Measurements from ENCODE around the gene NUFIP1.
A peak's percentile ranks its signal among the peaks of the same experiment; 100 is the strongest.
"Not testable (repeated sequence)": the region's sequence is repeated elsewhere in the genome, so short reads cannot be mapped to it uniquely, and the experiment has no call there.

The NUFIP1 gene

DNA sequence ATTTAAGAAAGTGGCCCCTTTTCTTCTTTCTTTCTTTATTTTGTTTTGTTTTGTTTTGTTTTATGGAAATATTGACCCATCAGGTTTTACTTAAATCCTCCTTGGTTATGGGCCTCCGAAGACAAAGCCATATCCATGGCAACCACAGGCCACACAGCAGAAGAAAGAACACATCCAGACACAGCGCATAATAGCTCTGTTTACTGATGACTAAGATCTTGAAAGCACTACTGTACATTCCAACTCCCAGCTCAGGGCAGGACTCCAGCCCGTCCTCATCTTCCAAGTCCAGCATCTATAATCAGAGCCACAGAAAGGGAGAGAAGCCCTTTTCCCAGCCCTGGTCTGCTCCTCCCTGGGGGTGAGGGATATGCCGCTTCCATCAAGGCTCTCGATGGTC lies 84.3 kb downstream of the NUFIP1 start:
- Histone ChIP-seq H3K36me3 (ENCODE audit: control insufficient read depth in 2 of 2, insufficient read depth in 2 of 2, low read length in 2 of 2) (no peaks in the 10 kb centered on the region), H3K9ac (ENCODE audit: low read length in 2 of 2) (peak overlapping the region; percentile 32 to 42), H3K9me3 (ENCODE audit: control insufficient read depth in 2 of 2, low read length in 2 of 2) (no peaks in the 10 kb centered on the region), H3K27me3 (ENCODE audit: control insufficient read depth in 1 of 2, insufficient read depth in 2 of 2, low read length in 2 of 2) (no peaks in the 10 kb centered on the region), H3K27ac (ENCODE audit: low read length) (peak overlapping the region; percentile 94), H3K4me3 (ENCODE audit: low read length in 2 of 2) (peak overlapping the region in 1 of 2 donors; percentile 47), H3K4me1 (ENCODE audit: control insufficient read depth, insufficient read depth, low read length) (peaks cover 49% of the 10 kb centered on the region)

DNA sequence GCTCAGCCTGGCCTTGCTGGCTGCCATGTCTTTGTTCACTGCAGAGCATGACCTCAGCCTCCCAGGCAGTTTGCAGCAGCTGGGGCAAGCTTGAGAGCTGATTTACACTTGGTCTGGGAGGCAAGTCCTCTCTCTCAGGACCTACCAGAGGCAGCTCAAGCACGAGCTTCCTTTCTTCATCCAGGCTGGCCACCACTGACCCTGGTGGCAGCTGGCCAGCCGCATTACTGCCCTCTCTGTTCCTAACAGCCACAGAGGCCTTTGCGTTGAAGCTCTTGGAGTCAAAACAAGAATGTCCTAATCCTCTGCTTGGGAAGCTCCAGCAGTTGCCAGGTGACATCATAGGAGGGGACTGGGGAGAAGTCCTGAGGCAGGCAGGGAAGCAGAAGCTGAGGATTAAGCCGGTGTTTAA lies 85.7 kb downstream of the NUFIP1 start:
- Histone ChIP-seq H3K9ac (ENCODE audit: low read length in 2 of 2) (peak overlapping the region in 1 of 2 donors; percentile 62), H3K4me1 (ENCODE audit: control insufficient read depth, insufficient read depth, low read length) (peaks cover 49% of the 10 kb centered on the region), H3K27me3 (ENCODE audit: control insufficient read depth in 1 of 2, insufficient read depth in 2 of 2, low read length in 2 of 2) (no peaks in the 10 kb centered on the region), H3K27ac (ENCODE audit: low read length) (peak overlapping the region; percentile 94), H3K4me3 (ENCODE audit: low read length in 2 of 2) (peak overlapping the region in 1 of 2 donors; percentile 40), H3K9me3 (ENCODE audit: control insufficient read depth in 2 of 2, low read length in 2 of 2) (no peaks in the 10 kb centered on the region), H3K36me3 (ENCODE audit: control insufficient read depth in 2 of 2, insufficient read depth in 2 of 2, low read length in 2 of 2) (no peaks in the 10 kb centered on the region)

DNA sequence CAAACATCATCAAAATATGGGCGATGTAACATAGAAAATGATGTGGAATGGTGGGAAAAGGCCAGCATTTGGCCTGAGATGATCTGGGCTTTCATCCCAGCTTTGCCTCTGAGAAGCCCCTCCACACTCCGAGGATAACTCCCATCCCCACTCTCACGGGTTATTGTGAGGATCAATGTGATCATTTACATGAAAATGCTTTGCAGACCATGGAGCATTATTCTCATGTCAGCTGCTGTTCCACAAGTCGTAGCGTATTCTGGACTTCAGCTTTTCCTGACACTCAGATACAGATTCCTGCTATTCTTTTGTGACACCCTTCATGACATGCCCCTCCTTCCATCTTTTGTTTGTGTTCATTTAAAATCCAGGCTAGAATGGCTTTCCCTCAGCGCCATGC lies 86.5 kb downstream of the NUFIP1 start:
- H3K4me3 ChIP-seq (ENCODE audit: low read length in 2 of 2): no peak overlapping the region
- H3K36me3 ChIP-seq (ENCODE audit: control insufficient read depth in 2 of 2, insufficient read depth in 2 of 2, low read length in 2 of 2): no peaks in the 10 kb centered on the region
- H3K9ac ChIP-seq (ENCODE audit: low read length in 2 of 2): peak overlapping the region in 1 of 2 donors; percentile 58
- no peaks in the 10 kb centered on the region for H3K9me3 ChIP-seq (ENCODE audit: control insufficient read depth in 2 of 2, low read length in 2 of 2)
- H3K27me3 ChIP-seq (ENCODE audit: control insufficient read depth in 1 of 2, insufficient read depth in 2 of 2, low read length in 2 of 2): no peaks in the 10 kb centered on the region
- peaks cover 49% of the 10 kb centered on the region for H3K4me1 ChIP-seq (ENCODE audit: control insufficient read depth, insufficient read depth, low read length)
- peak overlapping the region; percentile 94 for H3K27ac ChIP-seq (ENCODE audit: low read length)

DNA sequence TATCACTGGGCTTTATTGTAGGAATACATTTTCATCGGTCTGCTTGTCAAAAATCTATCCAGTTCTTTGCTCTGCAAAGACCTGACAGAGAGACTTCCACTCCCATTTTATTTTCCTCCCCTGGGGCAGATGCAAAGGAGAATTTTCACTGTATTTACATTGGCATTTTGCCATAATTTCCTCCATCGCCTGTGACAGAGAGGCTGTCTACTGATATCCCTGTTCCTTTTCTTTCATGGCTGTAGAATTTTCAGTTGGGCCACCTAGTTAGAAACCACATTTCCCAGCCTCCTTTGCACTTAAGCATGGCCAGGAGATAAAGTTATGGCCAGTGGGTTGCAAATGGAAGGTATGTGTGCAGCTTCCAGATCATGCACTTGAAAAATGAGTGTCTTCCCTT lies 89.3 kb downstream of the NUFIP1 start:
- H3K4me3 ChIP-seq (ENCODE audit: low read length in 2 of 2): no peak overlapping the region
- H3K4me1 ChIP-seq (ENCODE audit: control insufficient read depth, insufficient read depth, low read length): peaks cover 24% of the 10 kb centered on the region
- H3K27me3 ChIP-seq (ENCODE audit: control insufficient read depth in 1 of 2, insufficient read depth in 2 of 2, low read length in 2 of 2): no peaks in the 10 kb centered on the region
- no peak overlapping the region for H3K9ac ChIP-seq (ENCODE audit: low read length in 2 of 2)
- H3K9me3 ChIP-seq (ENCODE audit: control insufficient read depth in 2 of 2, low read length in 2 of 2): no peaks in the 10 kb centered on the region
- no peaks in the 10 kb centered on the region for H3K36me3 ChIP-seq (ENCODE audit: control insufficient read depth in 2 of 2, insufficient read depth in 2 of 2, low read length in 2 of 2)
- H3K27ac ChIP-seq (ENCODE audit: low read length): no peak overlapping the region

DNA sequence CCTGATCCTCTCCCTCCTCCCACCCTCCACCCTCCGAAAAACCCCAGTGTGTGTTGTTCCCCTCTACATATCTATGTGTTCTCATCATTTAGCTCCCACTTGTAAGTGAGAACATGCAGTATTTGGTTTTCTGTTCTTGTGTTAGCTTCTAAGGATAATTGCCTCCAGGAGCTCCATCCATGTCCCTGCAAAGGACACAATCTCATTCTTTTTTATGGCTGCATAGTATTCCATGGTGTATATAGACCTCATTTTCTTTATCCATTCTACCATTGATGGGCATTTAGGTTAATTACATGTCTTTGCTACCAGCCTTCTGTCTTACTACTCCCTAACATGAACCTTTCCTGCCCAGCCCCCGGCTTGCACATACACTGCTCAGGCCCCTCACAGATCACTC lies 91.0 kb downstream of the NUFIP1 start:
- H3K9ac ChIP-seq (ENCODE audit: low read length in 2 of 2): not testable (repeated sequence)
- peaks cover 13% of the 10 kb centered on the region for H3K4me1 ChIP-seq (ENCODE audit: control insufficient read depth, insufficient read depth, low read length)

DNA sequence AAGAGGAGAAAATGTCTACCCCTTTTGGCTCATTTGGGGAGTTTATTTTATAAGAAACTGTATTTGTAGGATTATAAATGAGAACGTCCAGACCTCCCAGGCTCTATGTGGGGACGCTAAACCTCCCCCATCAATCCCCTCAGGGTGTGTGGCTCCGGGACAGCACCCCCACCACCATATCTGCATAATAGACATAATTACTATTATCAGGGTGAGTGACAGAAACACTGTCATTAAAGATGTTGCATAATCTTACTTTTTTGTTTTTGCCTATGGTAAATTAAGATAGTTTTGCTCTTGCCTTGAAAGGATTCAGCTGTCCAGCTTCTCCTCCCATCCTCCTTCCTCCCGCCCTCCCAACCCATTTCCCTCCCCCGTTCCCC lies 93.3 kb downstream of the NUFIP1 start:
- H3K9me3 ChIP-seq (ENCODE audit: control insufficient read depth in 2 of 2, low read length in 2 of 2): no peaks in the 10 kb centered on the region
- no peaks in the 10 kb centered on the region for H3K36me3 ChIP-seq (ENCODE audit: control insufficient read depth in 2 of 2, insufficient read depth in 2 of 2, low read length in 2 of 2)
- H3K4me3 ChIP-seq (ENCODE audit: low read length in 2 of 2): no peak overlapping the region
- H3K27me3 ChIP-seq (ENCODE audit: control insufficient read depth in 1 of 2, insufficient read depth in 2 of 2, low read length in 2 of 2): no peaks in the 10 kb centered on the region
- H3K4me1 ChIP-seq (ENCODE audit: control insufficient read depth, insufficient read depth, low read length): peaks cover 5% of the 10 kb centered on the region
- H3K9ac ChIP-seq (ENCODE audit: low read length in 2 of 2): no peak overlapping the region
- no peak overlapping the region for H3K27ac ChIP-seq (ENCODE audit: low read length)

More for the DNA sequence above, 91.0 kb downstream of the NUFIP1 start:
- not testable (repeated sequence) for H3K9me3 ChIP-seq (ENCODE audit: control insufficient read depth in 2 of 2, low read length in 2 of 2); H3K27ac ChIP-seq (ENCODE audit: low read length); H3K4me3 ChIP-seq (ENCODE audit: low read length in 2 of 2); H3K36me3 ChIP-seq (ENCODE audit: control insufficient read depth in 2 of 2, insufficient read depth in 2 of 2, low read length in 2 of 2); H3K27me3 ChIP-seq (ENCODE audit: control insufficient read depth in 1 of 2, insufficient read depth in 2 of 2, low read length in 2 of 2)

DNA sequence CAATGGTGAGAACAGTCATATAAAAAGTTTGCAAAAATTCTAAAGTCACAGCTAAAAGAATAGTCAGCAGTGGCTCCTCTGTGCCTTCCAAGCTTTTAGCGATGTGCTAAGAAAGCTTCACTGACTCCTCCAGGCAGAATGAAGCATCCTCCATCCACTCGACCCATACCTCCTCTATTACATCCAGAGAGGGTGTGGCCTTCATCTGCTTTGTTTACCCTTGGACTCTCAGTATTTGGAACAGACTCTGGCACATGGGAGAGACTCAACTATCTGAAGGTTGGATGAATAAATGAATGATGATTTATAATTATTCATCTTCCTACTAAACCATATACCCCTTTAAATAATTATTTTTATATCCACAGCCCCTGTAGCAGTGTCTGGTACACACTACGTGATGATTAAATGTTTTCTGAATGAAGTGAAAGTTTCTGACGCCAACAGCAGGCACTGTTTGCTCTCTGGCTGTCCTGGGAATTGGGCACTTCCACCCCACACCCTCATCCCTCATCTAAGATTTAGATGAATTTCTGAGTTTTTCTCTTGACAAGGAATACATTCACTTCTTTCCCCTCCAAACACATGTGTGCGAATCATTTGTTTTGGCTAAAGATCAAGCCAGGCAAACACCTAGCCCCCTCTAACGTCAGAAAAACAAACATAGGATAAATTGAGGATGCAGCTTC lies 93.9 kb downstream of the NUFIP1 start:
- peaks cover 5% of the 10 kb centered on the region for H3K4me1 ChIP-seq (ENCODE audit: control insufficient read depth, insufficient read depth, low read length)
- H3K27me3 ChIP-seq (ENCODE audit: control insufficient read depth in 1 of 2, insufficient read depth in 2 of 2, low read length in 2 of 2): no peaks in the 10 kb centered on the region
- no peak overlapping the region for H3K27ac ChIP-seq (ENCODE audit: low read length)
- H3K4me3 ChIP-seq (ENCODE audit: low read length in 2 of 2): no peak overlapping the region
- no peak overlapping the region for H3K9ac ChIP-seq (ENCODE audit: low read length in 2 of 2)
- H3K36me3 ChIP-seq (ENCODE audit: control insufficient read depth in 2 of 2, insufficient read depth in 2 of 2, low read length in 2 of 2): no peaks in the 10 kb centered on the region
- H3K9me3 ChIP-seq (ENCODE audit: control insufficient read depth in 2 of 2, low read length in 2 of 2): no peaks in the 10 kb centered on the region

DNA sequence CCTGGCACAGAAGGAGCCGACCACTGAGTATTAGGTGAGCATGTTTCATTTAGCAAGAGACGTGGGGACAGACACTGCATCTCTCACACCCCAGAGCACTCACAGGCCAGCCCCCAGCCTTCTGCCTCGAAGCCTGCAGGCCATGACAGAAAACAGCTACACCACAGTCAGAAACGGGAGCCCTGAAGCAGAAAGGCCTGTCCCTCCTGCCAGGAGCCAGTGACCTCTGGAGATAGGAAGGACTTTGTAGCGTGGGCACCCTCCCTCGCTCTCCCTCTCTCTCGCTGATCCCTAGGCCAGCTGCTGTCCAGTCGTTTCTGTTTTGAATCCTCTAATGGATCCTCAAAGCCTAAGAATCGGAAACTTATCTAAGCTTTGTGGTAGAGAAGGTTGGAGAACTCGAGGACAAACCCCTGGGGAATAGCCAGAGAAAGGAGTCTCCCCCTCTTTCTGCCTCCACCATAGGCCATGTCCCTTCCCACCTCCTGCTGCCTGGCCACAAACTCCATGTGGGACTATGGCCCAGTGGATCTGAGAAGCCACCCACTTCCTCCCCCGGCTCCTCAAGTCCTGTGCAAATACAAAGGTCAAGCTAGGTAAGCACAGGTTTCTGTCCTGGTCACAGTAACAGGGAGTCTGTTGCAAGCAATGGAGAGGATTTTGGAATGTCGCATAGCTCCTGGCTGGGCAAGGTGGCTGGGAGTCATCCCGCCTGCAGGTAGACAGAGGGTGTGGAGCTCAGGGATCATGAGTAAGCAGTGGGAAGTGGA lies 95.1 kb downstream of the NUFIP1 start:
- Histone ChIP-seq H3K36me3 (ENCODE audit: control insufficient read depth in 2 of 2, insufficient read depth in 2 of 2, low read length in 2 of 2) (no peaks in the 10 kb centered on the region), H3K9ac (ENCODE audit: low read length in 2 of 2) (no peak overlapping the region), H3K4me1 (ENCODE audit: control insufficient read depth, insufficient read depth, low read length) (peaks cover 5% of the 10 kb centered on the region), H3K27me3 (ENCODE audit: control insufficient read depth in 1 of 2, insufficient read depth in 2 of 2, low read length in 2 of 2) (no peaks in the 10 kb centered on the region), H3K27ac (ENCODE audit: low read length) (no peak overlapping the region), H3K4me3 (ENCODE audit: low read length in 2 of 2) (no peak overlapping the region), H3K9me3 (ENCODE audit: control insufficient read depth in 2 of 2, low read length in 2 of 2) (no peaks in the 10 kb centered on the region)

Data from stomach smooth muscle (tissue), 2 donors.